Measurements from ENCODE around the gene HOXD11. TPM values are rescaled to one million over a fixed set of nuclear protein-coding genes. Genes with fewer than 3 reads are reported as not detected.

HOXD11 gene
- total RNA-seq, 2 experiments from 2014 or later: not detected

DNA sequence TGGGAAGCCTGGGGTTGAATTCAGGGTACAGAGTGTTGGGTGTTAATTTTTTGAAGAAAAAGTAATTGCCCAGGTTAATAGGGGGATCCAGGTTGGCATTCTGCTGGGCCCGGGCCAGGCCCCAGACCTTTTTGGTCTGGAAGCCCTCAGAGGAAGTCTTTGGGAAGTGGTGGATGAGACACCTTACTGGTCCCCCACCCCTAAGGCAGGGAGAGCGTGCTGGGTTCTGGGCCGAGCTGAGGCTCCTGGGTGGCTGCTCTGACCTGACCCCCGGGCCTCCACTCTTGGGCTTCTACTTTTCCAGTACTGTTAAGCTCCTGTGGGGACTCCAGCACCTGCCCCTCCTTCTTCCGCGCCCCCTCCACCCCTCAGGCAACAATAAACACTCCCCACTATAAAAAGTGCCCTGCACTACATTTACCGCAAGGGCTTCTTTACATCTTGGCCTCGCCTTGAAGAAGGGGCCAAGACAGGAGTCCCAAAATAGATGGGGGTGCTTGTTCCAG is 49.3 kb downstream of the HOXD11 start:
- ChIA-PET POLR2A (no interaction called here), CTCF (no interaction called here)
- Mint-ChIP-seq H3K4me3 (no peak overlapping the region), H3K27me3 (peaks cover 81% of the 10 kb centered on the region), H3K36me3 (ENCODE audit: low read depth) (peaks cover 8% of the 10 kb centered on the region), H3K4me1 (peaks cover 4% of the 10 kb centered on the region), H3K27ac (no peak overlapping the region), H3K9me3 (no peaks in the 10 kb centered on the region)
- no peak for DNase-seq

DNA sequence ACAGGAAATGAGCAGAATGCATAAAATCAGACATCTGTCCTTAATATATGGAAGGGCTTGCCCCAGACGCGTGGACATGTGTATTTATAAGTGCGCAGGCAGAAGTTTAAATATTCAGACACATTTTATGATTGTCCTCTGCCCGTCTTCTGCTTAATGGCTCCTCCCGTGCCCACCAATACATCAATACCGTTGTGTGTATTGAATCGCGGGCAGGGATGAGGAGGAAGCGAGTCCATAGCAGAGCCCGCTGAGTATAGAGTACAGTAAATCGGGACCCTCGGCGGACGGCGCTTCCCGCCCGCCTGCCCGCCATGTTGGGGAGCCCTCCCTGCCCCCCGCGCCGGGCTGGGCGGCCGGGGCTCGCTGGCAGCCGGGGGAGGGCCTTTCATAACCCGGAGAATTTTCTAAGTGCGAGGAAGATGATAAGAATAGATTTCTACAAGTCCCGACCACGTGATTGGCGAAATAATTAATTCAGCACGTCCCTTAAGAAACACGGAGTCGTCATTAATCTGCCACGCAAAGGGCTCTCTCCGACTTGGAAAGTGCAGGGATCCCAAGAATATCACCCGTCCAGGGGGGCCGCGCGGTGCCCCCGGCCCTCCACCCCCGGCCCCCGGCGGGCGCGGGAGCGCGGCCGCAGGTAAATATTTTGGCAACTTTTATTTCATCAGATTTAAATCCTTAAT is 49.9 kb downstream of the HOXD11 start, which contains the start of gene HOXD3:
Gene HOXD3, plus strand, starts transcription at position 501 of the 692 bp plus-strand sequence. CDS start 11,808 bp downstream, outside the sequence.
- Mint-ChIP-seq H3K27me3 (peaks cover 84% of the 10 kb centered on the region), H3K27ac (no peak within 1 kb of the TSS), H3K4me3 (peak within 1 kb of the TSS; percentile 33), H3K4me1 (peaks cover 4% of the 10 kb centered on the region), H3K9me3 (no peaks in the 10 kb centered on the region), H3K36me3 (ENCODE audit: low read depth) (peaks cover 8% of the 10 kb centered on the region)
- ChIA-PET POLR2A (no interaction called here), CTCF (no interaction called here)
- no peak for DNase-seq

DNA sequence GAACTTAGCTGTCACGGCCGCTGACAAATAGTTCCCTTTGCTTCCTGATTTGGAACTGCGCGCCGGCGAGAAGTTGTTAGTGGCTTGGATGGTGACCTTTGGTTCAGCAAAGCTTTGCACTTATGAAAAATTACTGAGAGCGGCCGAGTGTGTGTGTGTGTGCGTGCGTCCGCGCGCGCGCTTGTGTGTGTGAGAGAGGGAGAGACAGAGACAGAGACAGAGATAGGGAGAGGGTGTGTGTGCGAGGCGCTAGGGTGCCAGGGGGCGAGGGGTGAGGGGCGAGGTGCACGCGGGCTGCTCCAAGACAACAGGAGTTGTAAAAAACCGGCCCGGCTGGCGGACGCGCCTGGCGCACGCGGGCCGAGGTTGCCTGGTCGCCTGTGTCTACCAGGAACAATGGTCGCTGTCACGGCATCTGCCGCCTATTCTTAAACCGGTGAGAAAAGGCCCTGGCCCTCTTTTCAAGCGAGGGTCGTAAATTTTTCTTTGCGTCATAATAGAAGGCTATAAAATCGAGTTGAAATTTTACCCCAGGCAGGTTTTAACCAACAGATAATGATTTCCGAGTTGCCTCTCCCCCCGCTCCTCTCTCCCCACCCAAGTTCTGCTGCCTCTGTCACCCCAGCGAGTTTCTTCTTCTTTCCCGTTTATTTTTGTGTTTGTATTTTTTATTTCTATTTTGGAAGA is 50.6 kb downstream of the HOXD11 start:
- DNase-seq: no peak
- no peak overlapping the region for H3K27ac Mint-ChIP-seq
- H3K27me3 Mint-ChIP-seq: peaks cover 86% of the 10 kb centered on the region
- H3K36me3 Mint-ChIP-seq (ENCODE audit: low read depth): peaks cover 8% of the 10 kb centered on the region
- no peaks in the 10 kb centered on the region for H3K9me3 Mint-ChIP-seq
- CTCF ChIA-PET: interaction anchor here (1.0 kb wide), 1 partner anchor 37 kb away, joined by 3 read pairs; no protein-coding TSS in a partner anchor
- peak overlapping the region; percentile 33 for H3K4me3 Mint-ChIP-seq
- POLR2A ChIA-PET: no interaction called here
- H3K4me1 Mint-ChIP-seq: peaks cover 4% of the 10 kb centered on the region

DNA sequence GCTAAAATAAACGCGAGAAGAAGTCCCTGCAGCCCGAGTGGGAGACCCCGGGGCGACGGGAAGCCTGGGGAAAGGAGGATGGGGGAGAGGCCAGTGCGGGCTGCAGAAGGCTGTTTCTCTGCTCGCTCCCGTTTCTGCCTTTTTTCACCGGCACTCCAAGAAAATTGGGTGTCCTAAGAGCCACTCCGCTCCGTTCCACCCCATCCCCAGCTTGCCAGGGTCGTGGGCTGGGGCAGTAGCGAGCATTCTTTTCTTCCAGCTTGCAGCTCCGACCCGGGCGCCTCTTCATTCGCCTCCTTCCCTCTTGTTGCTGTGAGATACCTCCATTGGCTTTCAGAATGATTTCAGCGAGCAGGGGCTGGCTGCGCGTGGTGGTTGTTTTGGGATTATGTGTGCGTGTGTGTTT is 51.1 kb downstream of the HOXD11 start:
- Mint-ChIP-seq H3K9me3 (no peaks in the 10 kb centered on the region), H3K27ac (peak overlapping the region; percentile 66), H3K36me3 (ENCODE audit: low read depth) (peaks cover 8% of the 10 kb centered on the region), H3K27me3 (peaks cover 85% of the 10 kb centered on the region), H3K4me1 (peaks cover 4% of the 10 kb centered on the region), H3K4me3 (no peak overlapping the region)
- ChIA-PET POLR2A (no interaction called here), CTCF (interaction anchor here (1.0 kb wide), 1 partner anchor 37 kb away, joined by 3 read pairs; no protein-coding TSS in a partner anchor)
- DNase-seq: no peak

DNA sequence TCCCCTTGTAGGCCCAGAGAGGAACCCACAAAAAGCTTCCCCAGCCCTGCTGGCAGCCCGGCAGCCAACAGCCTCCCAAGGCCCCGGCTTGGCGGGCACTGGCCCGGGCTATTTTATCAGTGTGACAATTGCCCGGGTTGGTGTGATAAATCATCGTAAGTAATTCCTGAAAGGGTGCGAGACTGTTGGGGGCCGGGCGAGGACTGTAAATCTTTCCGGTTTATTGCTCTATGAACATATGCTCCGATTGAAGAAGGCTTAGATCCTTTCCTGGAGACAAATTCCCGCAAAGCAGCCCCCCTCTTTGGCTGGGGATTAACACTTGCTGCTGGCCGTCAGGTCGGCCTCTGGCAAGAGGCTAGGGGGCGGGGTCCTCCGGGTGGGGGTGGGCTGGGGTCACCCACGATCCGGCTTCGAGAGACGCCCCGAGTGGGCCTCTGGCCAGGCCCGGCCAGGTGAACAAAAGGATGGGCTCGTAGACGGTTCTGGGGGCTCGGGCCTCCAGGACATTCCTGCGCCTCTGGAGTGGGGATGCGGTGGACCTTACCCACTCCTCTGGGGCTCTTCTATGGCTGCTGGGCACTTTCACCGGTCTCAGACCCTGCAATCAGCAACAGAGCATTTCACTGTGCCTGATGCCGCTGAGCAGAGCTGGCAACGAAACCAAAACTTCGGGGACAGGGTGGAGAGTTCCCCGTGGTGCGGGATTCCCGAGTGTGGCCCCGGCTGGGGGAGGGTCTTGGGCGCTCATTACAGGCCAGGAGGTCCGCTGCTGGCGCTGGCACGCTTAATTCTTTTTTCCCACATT is 52.0 kb downstream of the HOXD11 start:
- Mint-ChIP-seq H3K27me3 (peaks cover 87% of the 10 kb centered on the region), H3K9me3 (no peaks in the 10 kb centered on the region), H3K4me3 (no peak overlapping the region), H3K36me3 (ENCODE audit: low read depth) (peaks cover 15% of the 10 kb centered on the region), H3K27ac (no peak overlapping the region), H3K4me1 (peaks cover 5% of the 10 kb centered on the region)
- DNase-seq: no peak
- ChIA-PET CTCF (interaction anchor here (1.0 kb wide), 1 partner anchor 38 kb away, joined by 3 read pairs; no protein-coding TSS in a partner anchor), POLR2A (no interaction called here)

Other genes with a start within 250 kb of the HOXD11 start
- gene LNPK, start 105.0 kb upstream of the HOXD11 start, total RNA-seq: 10 to 100 TPM; 43.5 to 48.7 TPM
- not detected for gene EVX2, start 23.3 kb upstream of the HOXD11 start, total RNA-seq
- gene HOXD13, start 14.6 kb upstream of the HOXD11 start, total RNA-seq: not detected
- not detected for gene HOXD12, start 7.5 kb upstream of the HOXD11 start, total RNA-seq
- gene HOXD10, start 9.5 kb downstream of the HOXD11 start, total RNA-seq: not detected
- gene HOXD9, start 15.4 kb downstream of the HOXD11 start, total RNA-seq: not detected
- not detected for gene HOXD8, start 22.4 kb downstream of the HOXD11 start, total RNA-seq
- gene HOXD4, start 44.3 kb downstream of the HOXD11 start, total RNA-seq: not detected
- not detected for gene HOXD3, start 50.0 kb downstream of the HOXD11 start, total RNA-seq
- gene HOXD1, start 81.4 kb downstream of the HOXD11 start, total RNA-seq: not detected
- 10 to 100 TPM; 12.2 to 15.1 TPM for gene MTX2, start 162.2 kb downstream of the HOXD11 start, total RNA-seq